K562 (cell line): Measurements from ENCODE around the gene SH3BGR. TPM values are rescaled to one million over a fixed set of nuclear protein-coding genes. Genes with fewer than 3 reads are reported as not detected.

Experiments
- ATAC-seq: fragments of 200-7000 bp; cut with Tn5 transposase; 3 replicates; pipeline ENCODE4 v1.9.1; 2020; ENCODE audit warnings: moderate library complexity
- BruUV-seq: library from RNA; stranded (reverse); fragments of 400-500 nt; replicated peaks from 2 replicates; lab custom pipeline; 2021; lab: Mats Ljungman, UMichigan
- CTCF ChIA-PET: fragments of 300-600 bp; formaldehyde crosslinking; extraction: SDS; loops from one replicate; lab custom pipeline; 2021; ENCODE audit warnings: low intra/inter-chr PET ratio; lab: Yijun Ruan, JAX
- POLR2A ChIA-PET: fragments of 300-600, 350-650 bp; sonication (Branson Sonifier 250); formaldehyde crosslinking; extraction: SDS; loops from one replicate; lab custom pipeline; 2021; ENCODE audit warnings: antibody characterized with exemption, inconsistent platforms; lab: Yijun Ruan, JAX
- DNase-seq, 4 experiments: peaks; one replicate each; pipeline versions ENCODE4 v3.0.0 to v3.0.0-alpha.2; 2011 to 2018; ENCODE audit warnings: low spot score in 3 of 4, mixed read lengths in 3 of 4; ENCODE audit errors: extremely low read depth in 1 of 4
- FAIRE-seq: peaks from 2 replicates; lab custom pipeline; 2011; peaks lifted over from hg19 to GRCh38; lab: Jason Lieb, UNC
- H2AFZ ChIP-seq: 2 replicates; pipeline ENCODE4 v1.6.0; 2011; ENCODE audit warnings: low read depth, low read length, control low read depth, inconsistent platforms
- H3K27ac ChIP-seq: fragments of 200-600 bp; 3 replicates; pipeline ENCODE4 v1.8.0; 2011; ENCODE audit warnings: low read depth, mild to moderate bottlenecking, control low read depth, inconsistent platforms, low read length, moderate library complexity, mixed read lengths; ENCODE audit errors: extremely low read depth
- H3K27me3 ChIP-seq, 2 experiments: fragments of 300-600 bp in 1 of 2; 2 replicates in 1 of 2; 3 replicates in 1 of 2; pipeline versions ENCODE4 v1.6.0 to v1.8.0; 2011; ENCODE audit warnings: inconsistent platforms in 2 of 2, low read length in 2 of 2, mild to moderate bottlenecking in 1 of 2, mixed read lengths in 1 of 2, moderate library complexity in 1 of 2; ENCODE audit not compliant: control insufficient read depth in 2 of 2, insufficient read depth in 2 of 2
- H3K36me3 ChIP-seq: fragments of 300-600 bp; 3 replicates; pipeline ENCODE4 v1.8.0; 2011; ENCODE audit warnings: mild to moderate bottlenecking, low read length, inconsistent platforms; ENCODE audit not compliant: control insufficient read depth, insufficient read depth
- H3K4me1 ChIP-seq, 2 experiments: fragments of 200-600 bp in 1 of 2; replicated peaks in 1 of 2; 2 replicates in 1 of 2; 3 replicates in 1 of 2; pipeline versions ENCODE4 v1.5.1 to v1.8.0; 2011; ENCODE audit warnings: inconsistent platforms in 2 of 2, low read length in 2 of 2, mild to moderate bottlenecking in 1 of 2, mixed read lengths in 1 of 2, moderate library complexity in 1 of 2; ENCODE audit not compliant: control insufficient read depth in 2 of 2, insufficient read depth in 2 of 2
- H3K4me2 ChIP-seq: 2 replicates; pipeline ENCODE4 v1.6.1; 2011; ENCODE audit warnings: low read length, control low read depth, inconsistent platforms, mixed read lengths; ENCODE audit not compliant: insufficient read depth
- H3K4me3 ChIP-seq: fragments of 200-600 bp; sonication (generic), shearing (Covaris generic); 2 replicates; pipeline ENCODE4 v1.5.1; 2016; ENCODE audit warnings: control low read depth, inconsistent platforms
- H3K79me2 ChIP-seq: fragments of 200-600 bp; 3 replicates; pipeline ENCODE4 v1.8.0; 2011; ENCODE audit warnings: low read length, inconsistent platforms; ENCODE audit not compliant: control insufficient read depth, insufficient read depth
- H3K9ac ChIP-seq, 2 experiments: 2 replicates each; pipeline versions ENCODE4 v1.6.0 to v1.6.1; 2011; ENCODE audit warnings: low read depth in 2 of 2, low read length in 2 of 2, control low read depth in 1 of 2, inconsistent platforms in 1 of 2, mild to moderate bottlenecking in 1 of 2, mixed read lengths in 1 of 2; ENCODE audit not compliant: insufficient read depth in 1 of 2
- H3K9me1 ChIP-seq: one replicate; pipeline ENCODE4 v1.6.0; 2011; ENCODE audit warnings: inconsistent platforms, mild to moderate bottlenecking, low read length, moderate library complexity; ENCODE audit not compliant: control insufficient read depth, insufficient read depth
- H3K9me3 ChIP-seq: replicated peaks from 2 replicates; pipeline ENCODE4 v1.5.1; 2011; ENCODE audit warnings: low read depth, low read length, inconsistent platforms; ENCODE audit not compliant: control insufficient read depth, insufficient read depth
- H4K20me1 ChIP-seq: replicated peaks from 2 replicates; pipeline ENCODE4 v1.6.1; 2011; ENCODE audit warnings: low read length, inconsistent platforms, mixed read lengths; ENCODE audit not compliant: control insufficient read depth, insufficient read depth
- MEF2D ChIP-seq: conservative IDR thresholded peaks from 2 replicates; pipeline ENCODE4 v1.6.1; 2016; ENCODE audit warnings: low read depth, missing genetic modification characterization, missing compliant biosample characterization
- MEIS2 ChIP-seq: fragments of 450-650 bp; IDR thresholded peaks from 2 replicates; pipeline ENCODE4 v1.6.1; 2014; ENCODE audit warnings: mild to moderate bottlenecking; ENCODE audit not compliant: partially characterized antibody
- SAFB2 ChIP-seq: fragments of 200-400 bp; formaldehyde crosslinking; IDR thresholded peaks from 2 replicates; pipeline ENCODE4 v1.6.1; 2018; ENCODE audit warnings: borderline replicate concordance, low read length, low read depth, moderate library complexity; ENCODE audit not compliant: severe bottlenecking
- VEZF1 ChIP-seq: fragments of 200-800 bp; sonication (Bioruptor generic); IDR thresholded peaks from 2 replicates; pipeline ENCODE4 v1.6.1; 2017; ENCODE audit warnings: missing genetic modification characterization, missing compliant biosample characterization
- WGBS: fragments of 100-300 bp; shearing (Covaris generic); methylation state at CpG from one replicate; pipeline ENCODE4 v1.1.6; 2016; ENCODE audit warnings: low coverage, mixed read lengths; ENCODE audit not compliant: insufficient coverage; ENCODE audit errors: missing lambda C conversion rate; 5-methylcytosine and 5-hydroxymethylcytosine counted together
- in situ Hi-C: fragments of 300-500 bp; cut with MboI; formaldehyde crosslinking; loops from 4 replicates; pipeline ENCODE4 v1.15.0; 2018; ENCODE audit warnings: inconsistent platforms, mixed read lengths
- intact Hi-C: fragments of 100-400 bp; cut with micrococcal nuclease; formaldehyde crosslinking; loops from 2 replicates; pipeline ENCODE4 v1.14.2; 2022
- polyA plus RNA-seq, 8 experiments: library from polyadenylated mRNA; depleted of rRNA in 4 of 8; stranded (reverse) in 5 of 8; unstranded in 3 of 8; fragments of >200 nt; fragmentation: Nextera tagmentation in 2 of 8; fragmentation: Illumina TruSeq in 1 of 8; extraction: Ambion mirVana in 2 of 8; extraction: Trizol in 1 of 8; gene quantifications; 2 replicates each; pipeline versions ENCODE4 v1.2.1 to v1.2.3, GENCODE V29; 2011 to 2014; ENCODE audit warnings: inconsistent platforms in 1 of 8, missing spikeins in 1 of 8
- total RNA-seq, 7 experiments: library from RNA; depleted of rRNA in 6 of 7; stranded (reverse); fragments of >200 nt in 6 of 7; fragmentation: Illumina TruSeq in 2 of 7; extraction: Trizol in 2 of 7; gene quantifications; 2 replicates each; pipeline versions ENCODE4 v1.2.1 to v1.2.3, GENCODE V29; 2011 to 2021; ENCODE audit warnings: low replicate concordance in 1 of 7
- TF ChIP-seq, protein P1 (sequence below), 2 experiments: IDR thresholded peaks in 1 of 2; conservative IDR thresholded peaks in 1 of 2; 2 replicates each; pipeline ENCODE4 v1.6.1; 2016; ENCODE audit warnings: low read depth in 2 of 2, mild to moderate bottlenecking in 1 of 2, missing compliant biosample characterization in 1 of 2, missing genetic modification characterization in 1 of 2, moderate library complexity in 1 of 2

SH3BGR gene
- total and polyA plus RNA-seq, 9 of the 15 experiments (the other 6 are each of a cell fraction or from before 2014, with no cell fraction given), result 6.6 to 42.9 (median 25.6) TPM

- Histone ChIP-seq H3K9me1 (no peaks in the 10 kb centered on the region), H4K20me1 (no peaks in the 10 kb centered on the region), H3K4me3 (no peak overlapping the region), H3K27ac (no peak overlapping the region), H3K4me2 (no peak overlapping the region), H3K9ac (no peak overlapping the region), H3K79me2 (no peaks in the 10 kb centered on the region), H3K9me3 (no peaks in the 10 kb centered on the region), H3K36me3 (no peaks in the 10 kb centered on the region), H3K4me1 (no peaks in the 10 kb centered on the region), H2AFZ (no peak overlapping the region), H3K27me3 (peaks cover 3 to 7% of the 10 kb centered on the region in 2 experiments; a peak in 1 of 5 replicates)
- in situ Hi-C loops, result no loop called here
- DNase-seq, result no peak
- no peak for FAIRE-seq
- no TSS peak for BruUV-seq
- TF ChIP-seq VEZF1 (CRISPR knock-in tag) (no peak), MEF2D (peak; percentile 89), SAFB2 (no peak), MEIS2 (peak; percentile 76)
- TF ChIP-seq, protein P1, sequence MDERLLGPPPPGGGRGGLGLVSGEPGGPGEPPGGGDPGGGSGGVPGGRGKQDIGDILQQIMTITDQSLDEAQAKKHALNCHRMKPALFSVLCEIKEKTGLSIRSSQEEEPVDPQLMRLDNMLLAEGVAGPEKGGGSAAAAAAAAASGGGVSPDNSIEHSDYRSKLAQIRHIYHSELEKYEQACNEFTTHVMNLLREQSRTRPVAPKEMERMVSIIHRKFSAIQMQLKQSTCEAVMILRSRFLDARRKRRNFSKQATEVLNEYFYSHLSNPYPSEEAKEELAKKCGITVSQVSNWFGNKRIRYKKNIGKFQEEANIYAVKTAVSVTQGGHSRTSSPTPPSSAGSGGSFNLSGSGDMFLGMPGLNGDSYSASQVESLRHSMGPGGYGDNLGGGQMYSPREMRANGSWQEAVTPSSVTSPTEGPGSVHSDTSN (CRISPR knock-in tag; IDR thresholded peaks at IDR 0.05; ENCODE audit: low read depth), result no peak
- TF ChIP-seq, protein P1 (tag; conservative IDR thresholded peaks at IDR 0.05; ENCODE audit: low read depth), result peak; percentile 95
- intact Hi-C loops, result no loop called here
- no peak for ATAC-seq
- CTCF ChIA-PET, result no interaction called here
- POLR2A ChIA-PET, result interaction anchor here (0.5 to 1.0 kb wide), 5 partner anchors 13 to 365 kb away, joined by 3 to 4 read pairs (median 3); no protein-coding TSS in a partner anchor
- 22% methylated on average over 6 of the region's 6 CpGs for WGBS
Measured at GRCh38 chr21:39484711-39485276, 33.0 kb downstream of the SH3BGR start.
